Stimulated activated CD8-positive, alpha-beta memory T cell treated with anti-CD3 and anti-CD28 coated beads, Interleukin-2, amount 100 ng/mL, for 48 hours (primary cell): ENCODE results near the gene MYO1D.
"Not testable (repeated sequence)": the region's sequence is repeated elsewhere in the genome, so short reads cannot be mapped to it uniquely, and the experiment has no call there.

Source experiments
- DNase-seq, 2 donors: peaks; one replicate each; pipeline ENCODE4 v3.0.0-alpha.2; 2020; ENCODE audit warnings: low read depth in 2 of 2

The MYO1D gene

DNA sequence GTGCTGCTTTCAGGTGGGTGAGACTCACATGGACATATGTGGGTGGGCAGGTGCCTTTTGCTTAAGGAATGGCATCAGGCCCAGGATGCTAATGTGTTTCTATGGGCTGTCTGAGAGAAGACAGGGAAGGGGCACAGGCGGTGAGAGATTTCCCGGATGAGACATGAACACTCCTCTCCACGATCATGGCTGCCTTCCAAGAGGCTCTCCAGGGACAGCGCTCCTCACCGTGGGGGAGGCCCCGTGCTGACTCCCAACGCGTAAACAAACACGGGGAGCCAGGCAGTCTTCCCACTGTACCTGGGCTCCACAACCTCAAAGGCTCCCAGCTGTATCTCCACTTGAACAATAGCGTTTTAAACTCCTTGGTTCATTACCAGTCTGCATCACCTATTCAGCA lies 347.3 kb downstream of the MYO1D start:
- no peak for DNase-seq

DNA sequence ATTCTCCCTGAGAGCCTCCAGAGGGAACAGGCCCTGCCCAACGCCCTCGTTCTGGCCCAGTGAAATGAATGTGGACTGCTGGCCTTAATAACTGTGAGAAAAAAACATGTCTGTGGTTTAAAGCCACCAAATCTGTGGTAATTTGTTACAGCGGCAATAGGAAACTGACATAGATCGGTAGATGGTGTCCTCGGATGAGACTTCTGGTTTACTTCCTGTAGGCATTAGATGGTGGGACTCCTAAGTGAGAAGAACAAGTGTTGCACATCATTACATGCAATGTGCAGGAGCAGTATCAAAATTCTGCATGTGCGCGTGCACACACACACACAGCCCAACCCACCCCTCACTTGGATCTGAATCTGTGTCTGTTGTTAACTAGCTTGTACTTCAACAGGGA lies 348.1 kb downstream of the MYO1D start:
- DNase-seq = no peak

DNA sequence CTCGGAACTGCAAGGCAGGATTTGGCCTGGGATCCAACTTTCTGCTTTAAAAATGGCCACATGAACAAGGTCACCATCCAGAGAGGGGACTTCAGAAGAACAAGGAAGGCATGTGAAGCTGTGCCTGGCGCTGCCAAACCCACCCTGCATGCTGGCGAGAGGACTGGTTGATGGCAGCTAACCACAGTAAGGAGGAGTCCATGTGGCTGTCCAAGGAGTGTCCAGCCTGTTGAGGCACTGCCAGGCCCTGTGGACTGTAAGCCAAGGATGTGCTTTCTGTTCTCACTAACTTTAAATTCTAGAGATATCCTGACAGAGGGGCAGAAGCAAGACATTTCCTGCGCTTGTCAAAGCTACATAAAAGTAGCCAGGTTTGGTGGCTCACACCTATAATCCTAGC lies 349.8 kb downstream of the MYO1D start:
- no peak for DNase-seq

DNA sequence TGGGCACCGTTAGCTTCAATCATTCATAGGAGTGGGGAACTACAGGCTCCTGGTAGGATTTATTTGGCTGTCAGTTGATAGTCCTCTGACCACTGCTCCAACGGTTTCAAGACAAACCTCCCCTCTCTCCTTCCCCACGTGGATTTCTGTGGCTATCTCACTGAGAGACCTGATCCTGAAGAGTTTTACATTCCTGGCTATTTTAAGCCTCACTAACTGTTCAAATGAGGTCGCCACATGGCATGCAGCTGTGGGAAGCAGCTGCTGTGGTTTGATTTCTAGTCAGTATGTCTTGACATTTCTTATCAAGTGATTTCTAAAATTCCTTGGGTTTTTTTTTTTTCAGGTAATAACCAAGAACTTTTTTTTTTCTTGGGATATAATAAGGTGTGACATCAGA lies 351.8 kb downstream of the MYO1D start:
- no peak for DNase-seq

DNA sequence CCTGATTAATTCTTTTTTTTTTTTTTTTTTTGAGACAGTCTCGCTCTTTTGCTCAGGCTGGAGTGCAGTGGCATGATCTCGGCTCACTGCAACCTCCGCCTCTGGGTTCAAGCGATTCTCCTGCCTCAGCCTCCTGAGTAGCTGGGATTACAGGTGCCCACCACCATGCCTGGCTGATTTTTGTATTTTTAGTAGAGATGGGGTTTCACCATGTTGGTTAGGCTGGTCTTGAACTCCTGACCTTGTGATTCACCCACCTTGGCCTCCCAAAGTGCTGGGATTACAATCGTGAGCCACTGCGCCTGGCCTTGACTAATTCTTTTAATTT lies 352.4 kb downstream of the MYO1D start:
- DNase-seq = not testable (repeated sequence)

DNA sequence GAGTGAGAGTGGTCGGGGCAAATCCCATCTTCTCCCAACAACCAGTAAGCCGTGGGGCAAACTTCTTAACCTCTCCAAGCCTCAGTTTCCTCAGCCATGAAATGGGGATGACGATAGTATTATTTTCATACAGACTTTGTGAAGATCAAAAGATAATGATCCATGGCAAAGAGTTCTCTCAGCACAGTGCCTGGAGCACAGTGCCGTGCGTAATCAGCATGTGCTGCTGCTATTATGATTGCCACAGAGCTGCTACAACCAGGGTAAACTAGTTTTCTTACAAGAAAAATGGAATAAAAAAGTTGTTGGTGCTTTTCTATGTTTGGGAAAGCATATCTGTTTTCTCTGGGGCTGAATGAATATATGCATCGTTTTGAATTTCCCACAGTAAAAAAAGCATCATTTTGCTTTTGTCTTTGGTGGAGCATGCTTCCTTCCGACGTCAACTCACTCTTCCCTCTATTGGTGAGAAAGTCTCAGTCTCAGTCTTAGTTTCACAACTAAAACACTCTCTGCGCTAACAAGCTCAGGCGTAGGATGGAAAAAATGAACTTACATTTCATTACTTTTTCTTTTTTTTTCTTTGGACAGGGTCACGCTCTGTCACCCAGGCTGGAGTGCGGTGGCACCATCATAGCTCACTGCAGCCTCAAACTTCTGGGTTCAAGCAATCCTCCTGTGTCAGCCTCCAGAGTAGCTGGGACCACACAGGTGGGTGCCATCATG lies 352.9 kb downstream of the MYO1D start:
- no peak for DNase-seq

DNA sequence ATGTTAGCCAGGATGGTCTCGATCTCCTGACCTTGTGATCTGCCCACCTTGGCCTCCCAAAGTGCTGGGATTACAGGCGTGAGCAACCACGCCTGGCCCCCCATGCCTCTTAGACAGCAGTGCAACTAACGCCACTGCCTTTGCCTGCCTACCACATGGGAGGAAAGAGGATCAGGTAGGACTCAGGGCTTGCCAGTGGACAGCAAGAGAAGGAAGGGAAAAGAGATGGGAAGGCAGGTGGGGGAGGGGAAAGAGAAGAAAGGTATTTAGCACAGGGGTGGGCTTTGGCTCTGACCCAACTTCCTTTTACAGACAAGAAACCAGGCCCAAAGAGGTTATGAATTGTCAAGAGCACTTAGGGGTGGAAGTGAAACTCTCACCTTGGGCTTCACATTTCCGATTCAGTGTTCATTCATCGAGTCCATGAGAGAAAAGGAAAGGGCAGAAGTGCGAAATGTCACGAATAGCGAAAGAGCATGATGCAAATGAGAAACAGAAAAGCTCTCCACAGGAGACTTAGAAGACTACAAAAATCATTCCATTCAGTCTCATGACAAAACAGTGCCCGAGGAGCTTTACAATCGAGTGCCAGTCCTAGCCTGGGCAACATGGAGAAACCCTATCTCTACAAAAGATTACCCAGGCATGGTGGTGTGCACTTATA lies 353.8 kb downstream of the MYO1D start:
- DNase-seq = no peak

DNA sequence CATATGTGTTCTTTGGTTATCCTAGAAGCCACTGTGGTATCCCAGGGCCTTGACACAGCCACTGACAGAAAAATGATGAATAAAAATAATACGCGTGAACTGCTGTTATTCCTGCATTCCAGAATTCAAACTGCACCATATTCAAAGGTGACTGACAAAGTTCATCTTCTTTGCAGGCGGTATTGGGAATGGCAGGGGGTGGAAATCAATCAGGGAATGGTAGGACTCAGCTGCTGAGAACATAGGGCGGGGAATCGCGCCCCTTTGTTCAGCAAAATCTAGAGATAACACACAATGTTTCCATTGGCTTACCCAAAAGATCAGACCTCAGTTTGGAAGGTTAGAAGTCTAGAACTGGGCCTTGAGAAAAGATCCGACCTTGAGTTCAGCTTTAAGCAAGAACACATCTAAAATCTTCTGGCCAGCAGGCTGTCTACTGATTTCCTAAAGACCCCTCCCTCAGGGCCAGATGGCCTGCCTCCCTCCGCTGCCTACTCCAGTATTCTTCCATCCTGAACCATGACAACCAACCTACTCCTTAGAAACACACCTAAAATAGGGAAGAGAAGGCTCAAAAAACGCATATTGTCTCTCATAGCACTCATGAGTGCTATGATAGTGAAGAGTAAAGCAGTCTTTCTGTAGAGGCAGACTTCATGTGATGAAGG lies 356.1 kb downstream of the MYO1D start:
- no peak for DNase-seq

DNA sequence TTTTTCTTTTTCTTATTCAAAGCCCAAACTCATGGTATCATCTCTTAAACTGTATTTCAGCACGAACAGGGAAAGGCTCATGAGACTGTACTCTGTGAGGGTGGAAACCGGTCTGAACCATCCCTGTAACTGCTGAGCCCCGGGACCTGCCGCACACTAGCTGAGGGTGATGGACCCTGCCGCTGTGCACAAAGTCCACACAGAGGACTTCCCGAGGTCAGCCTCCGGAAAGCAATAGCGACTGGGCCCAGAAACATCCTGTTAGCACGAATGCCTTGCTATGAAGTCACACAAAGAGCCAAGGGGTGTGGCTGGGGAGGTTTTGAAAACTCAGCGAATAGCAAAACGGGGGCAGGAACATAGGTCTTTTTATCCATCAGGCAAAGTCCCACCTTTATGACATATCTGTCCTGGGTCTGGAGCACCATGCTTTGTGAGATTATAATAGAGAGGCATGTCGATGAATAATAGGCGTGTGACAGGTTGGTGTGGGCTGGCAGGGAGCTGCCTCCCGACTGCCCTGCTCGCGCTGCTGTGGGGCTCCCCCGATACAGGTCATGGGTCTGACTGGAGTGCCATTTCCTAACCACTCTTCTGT lies 356.7 kb downstream of the MYO1D start:
- DNase-seq = peak in 1 of 2 donors; percentile 23

DNA sequence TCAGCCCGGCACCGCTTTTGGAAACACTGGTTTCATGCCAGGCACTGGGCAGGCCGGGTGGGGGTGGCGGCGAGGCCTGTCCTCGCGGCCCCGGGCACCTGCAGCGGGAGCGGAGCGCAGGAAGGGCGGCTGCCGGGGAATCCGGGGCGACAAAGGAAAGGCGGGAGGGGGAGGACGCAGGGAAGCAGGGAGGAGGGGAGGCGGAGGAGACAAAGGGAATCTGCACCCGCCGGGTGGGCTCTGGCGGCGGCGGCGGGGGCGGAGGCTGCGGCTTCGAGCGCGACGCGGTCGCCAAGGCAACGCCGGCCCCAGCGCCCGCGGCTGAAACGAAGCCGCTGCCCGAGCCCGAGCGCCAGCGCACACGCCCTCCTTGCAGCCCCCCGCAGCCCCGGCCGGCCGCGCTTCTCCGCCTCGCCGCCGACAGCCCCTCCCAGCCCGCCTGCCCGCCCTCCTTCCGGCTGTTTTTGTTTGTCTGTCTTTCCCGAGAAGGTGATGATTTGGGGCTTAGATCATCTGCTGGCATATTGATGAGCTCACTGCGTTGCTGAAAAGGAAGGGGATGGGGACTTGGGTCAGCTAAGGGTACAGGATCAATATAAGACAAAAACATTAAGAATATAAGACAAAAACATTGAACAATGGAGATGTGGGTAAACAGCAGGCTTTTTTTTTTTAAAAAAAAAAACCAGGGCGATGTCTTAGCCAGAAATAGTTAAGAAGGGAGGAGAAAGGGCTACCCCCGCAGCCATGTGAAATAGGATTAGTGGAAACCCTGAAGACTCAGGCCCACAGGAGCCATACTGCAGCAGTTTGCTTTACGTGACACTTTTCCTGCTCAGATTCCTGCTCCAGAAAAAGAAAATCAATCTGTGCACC lies 357.5 kb downstream of the MYO1D start:
- peak in 1 of 2 donors; percentile 43 for DNase-seq

DNA sequence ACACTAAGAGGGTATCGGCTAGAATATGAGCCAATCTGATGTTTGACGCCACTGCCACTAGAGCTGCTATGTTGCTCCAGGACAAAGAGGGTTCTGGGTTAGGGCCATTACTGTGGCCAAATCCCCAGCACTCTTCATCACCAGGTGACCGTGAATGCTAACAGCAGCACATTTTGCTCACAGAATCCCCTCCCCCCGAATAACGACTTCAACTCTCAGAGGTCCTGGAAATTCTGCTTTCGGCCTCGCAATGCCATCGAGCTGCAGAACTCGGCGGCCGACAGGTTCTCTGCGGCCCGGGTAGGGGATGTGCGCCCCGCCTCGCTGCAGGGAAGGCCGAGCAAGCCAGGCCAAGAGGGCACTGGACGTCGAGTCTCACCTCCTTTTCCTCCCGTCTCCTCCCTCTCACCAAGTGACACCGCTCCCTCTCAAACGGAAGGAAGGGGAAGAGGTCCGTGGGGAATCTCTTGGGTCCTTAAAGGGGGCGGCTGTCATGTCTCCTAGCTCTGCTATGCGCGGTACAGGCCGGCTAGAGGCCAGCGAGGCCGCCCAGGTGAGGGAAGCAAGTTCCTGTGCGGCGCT lies 358.2 kb downstream of the MYO1D start:
- no peak for DNase-seq

DNA sequence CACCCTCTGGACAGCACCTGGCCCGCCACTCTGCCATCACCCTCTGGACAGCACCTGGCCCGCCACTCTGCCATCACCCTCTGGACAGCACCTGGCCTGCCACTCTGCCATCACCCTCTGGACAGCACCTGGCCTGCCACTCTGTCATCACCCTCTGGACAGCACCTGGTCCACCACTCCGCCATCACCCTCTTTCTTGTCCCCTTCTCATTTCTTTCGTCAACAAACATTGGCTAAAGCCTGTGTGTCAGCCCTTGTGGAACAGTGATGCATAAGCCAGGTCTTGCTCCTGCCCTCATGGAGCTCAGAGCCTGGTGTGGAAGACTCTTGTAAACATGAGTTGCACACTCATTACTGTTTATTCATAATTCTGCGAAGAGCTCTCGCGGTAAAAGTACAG lies 358.9 kb downstream of the MYO1D start:
- no peak for DNase-seq

DNA sequence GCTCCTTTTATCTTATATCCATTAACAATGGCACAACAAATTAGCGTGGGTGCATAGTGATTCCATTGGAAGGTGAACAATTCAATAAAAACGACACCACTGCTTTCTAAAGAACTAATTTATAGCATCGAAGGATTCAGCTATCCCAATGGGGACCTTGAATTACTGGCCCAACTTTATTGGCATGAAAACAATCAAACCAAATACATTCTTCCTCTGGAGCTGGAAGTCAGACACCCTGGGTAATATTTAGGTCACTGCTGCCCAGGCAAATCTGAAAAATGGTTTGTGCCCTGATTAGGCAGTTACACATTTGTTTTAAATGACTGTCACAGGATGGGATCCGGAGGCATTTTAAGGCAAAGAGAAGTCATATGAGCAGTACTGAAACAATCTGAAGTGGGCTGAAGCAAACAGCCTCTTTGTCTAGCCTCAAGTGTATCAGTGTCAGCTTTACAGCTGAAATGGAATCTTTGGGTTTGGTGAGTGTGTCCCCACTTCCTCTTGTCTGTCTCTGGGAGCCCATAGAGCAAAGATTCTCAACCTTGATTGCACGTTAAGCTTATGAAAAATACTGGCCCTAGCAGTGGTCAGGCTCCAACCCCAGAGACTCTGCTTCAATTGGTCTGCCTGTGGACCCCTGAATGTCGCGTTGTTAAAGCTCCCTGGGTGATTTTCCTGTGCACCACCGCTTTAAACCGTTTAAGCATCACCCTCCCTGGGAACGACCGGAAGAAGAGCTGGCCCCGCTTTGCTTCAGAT lies 359.8 kb downstream of the MYO1D start:
- DNase-seq = no peak

DNA sequence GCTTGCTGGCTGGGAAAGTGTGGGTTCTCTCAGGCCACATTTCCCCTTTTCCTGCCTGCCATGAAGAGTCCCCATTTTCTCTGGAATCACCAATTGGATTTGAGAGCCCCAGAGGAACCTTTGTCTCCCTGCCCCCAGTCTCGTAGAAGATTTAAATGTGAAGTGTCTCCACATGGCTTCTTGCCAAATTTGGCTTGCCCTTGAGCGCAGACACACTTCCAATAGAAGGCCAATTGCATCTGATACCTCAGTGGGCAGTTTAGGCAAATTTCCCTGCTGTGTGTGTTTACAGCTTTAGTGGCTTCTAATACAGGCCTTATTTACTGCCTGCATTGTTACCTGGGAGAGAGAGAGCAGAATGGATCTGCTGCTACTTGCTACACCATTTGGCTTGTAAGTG lies 360.5 kb downstream of the MYO1D start:
- no peak for DNase-seq

DNA sequence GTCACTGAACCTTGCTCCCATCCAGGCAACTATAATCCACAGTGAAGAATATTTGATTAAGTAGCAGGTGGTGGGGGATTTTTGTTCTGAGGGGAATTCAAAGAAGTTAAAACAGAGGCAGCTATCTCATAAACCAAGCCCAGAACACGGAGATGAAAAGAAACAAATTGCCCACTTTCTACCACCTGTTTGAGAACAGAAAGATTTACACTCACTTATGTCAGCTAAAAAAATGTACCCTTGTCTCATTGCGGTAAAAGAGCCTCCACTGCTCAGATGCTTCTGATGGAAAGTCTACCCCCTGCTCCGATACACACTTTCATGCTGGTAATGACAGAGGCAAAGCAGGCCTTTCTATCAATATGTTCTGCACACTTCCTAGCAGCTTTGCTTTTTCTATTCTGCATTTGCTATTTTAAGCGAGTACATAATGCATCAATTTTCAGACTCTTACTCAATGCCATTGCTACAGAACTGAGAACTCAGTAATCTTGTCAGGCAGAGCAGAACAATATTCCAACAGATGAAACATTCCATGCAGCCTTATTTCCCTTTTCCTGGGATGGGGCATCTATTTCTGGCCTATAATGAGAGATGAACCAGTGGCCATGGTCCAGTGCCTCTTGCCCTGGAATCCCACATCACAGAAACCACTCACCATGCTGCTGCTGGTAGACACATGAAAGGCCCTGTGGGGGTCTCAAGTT lies 361.1 kb downstream of the MYO1D start:
- no peak for DNase-seq

DNA sequence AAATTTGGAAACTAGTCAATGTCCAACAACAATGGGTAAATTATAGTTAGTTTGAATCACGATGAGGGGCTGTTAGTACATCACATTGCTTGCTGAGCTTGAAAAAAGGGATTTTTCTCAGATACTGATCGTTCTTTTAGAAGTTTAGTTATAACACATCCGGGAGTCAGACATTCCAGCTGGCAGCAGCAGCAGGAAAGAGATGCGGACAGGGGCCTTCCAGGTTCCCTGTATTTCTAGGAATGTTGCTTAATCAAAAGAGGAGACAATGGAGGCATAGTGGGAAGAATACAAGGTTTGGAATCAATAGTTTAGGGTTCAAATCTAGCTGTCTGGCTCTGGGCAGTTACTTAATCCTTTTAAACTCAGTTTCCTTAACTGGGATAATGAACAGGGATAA lies 362.3 kb downstream of the MYO1D start:
- DNase-seq = no peak

DNA sequence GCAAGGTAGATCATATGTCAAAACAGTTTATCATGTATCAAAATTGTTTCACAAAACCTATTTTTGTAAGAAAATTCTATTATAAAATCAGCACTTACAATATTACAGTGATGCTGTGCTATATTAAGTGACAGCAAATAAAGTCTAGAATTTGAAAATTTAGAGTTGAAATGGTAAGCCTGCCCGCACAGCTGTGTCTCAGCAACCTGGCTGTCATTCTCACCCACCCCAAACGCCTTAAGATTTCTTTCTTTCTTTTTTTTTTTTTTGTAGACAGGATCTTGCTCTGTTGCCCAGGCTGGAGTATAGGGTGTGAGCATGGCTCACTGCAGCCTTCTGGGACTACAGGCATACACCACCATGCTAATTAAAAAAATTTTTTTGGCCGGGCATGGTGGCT lies 363.3 kb downstream of the MYO1D start:
- no peak for DNase-seq

DNA sequence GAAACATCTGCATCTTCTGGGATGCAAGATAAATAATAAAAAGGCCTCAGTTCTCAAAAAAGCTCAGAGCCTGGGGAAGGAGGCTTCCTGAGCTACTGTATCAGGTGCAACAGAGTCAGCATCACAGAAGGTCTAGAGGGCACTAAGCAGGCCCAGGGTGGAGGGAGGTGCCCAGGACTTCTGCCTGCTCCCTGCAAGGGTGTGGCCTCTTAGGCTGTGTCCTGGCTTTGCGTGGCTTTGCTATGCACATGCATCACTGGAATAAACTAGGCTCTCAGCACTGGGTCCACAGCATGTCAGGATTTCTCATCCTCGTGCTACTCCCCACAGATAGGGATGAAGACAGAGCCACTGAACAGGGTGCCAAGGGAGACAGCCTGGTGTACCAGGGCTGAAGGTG lies 364.6 kb downstream of the MYO1D start:
- no peak for DNase-seq

DNA sequence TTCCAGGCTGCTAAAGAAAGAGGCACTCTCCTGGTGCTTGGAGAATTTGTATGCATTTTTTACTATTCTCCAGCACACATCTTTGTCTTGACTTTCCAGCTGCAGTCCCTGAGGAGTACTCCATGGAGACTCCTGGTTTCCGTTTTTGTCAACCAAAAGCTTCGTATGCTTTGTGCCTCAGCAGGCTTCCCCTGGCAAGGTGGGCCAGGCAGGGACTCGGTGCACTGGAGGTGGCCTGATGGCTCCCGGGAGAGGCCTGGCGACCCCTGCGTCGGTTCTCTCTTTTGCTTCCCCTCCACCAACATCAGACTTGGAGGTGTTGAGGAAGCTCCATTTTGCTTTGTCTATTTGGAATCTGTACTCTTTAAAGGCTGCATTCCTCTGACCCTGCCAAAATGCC lies 366.5 kb downstream of the MYO1D start:
- no peak for DNase-seq

DNA sequence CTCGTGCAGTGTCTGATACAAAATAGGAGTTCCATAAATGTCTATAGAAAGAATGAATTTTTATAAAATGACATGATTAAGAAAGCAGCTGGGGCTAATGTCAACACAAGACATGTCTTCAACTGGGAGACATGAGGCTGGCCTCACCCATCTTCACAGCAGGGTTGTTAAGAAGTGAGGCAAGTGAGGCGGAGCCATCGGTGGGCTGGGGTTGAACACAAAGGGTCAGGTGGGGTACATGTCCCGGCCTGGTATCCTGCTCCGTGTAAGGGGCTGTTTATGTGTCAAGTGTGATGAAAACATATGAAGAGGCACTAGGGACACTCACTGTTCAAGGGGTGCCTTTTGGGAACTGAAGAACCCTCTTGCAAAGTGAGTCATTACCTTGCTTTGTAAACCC lies 368.0 kb downstream of the MYO1D start:
- no peak for DNase-seq
